Right atrium auricular region (tissue), 2 donors: ENCODE results near the gene MYO3B. TPM values are rescaled to one million over a fixed set of nuclear protein-coding genes. Genes with fewer than 3 reads are reported as not detected.

ENCODE experiments used
- DNase-seq: peaks from one replicate; pipeline ENCODE4 v3.0.0-alpha.2; 2019; ENCODE audit warnings: low spot score
- H3K27ac ChIP-seq, 2 donors: fragments of 200-600 bp; sonication (generic); 1 replicate in 1 of 2; 2 replicates in 1 of 2; pipeline ENCODE4 v1.5.1; 2016 to 2019
- H3K27me3 ChIP-seq, 2 donors: fragments of 200-600 bp; sonication (generic); one replicate each; pipeline versions ENCODE4 v1.5.1 to v1.6.0; 2017 to 2019
- H3K36me3 ChIP-seq: fragments of 200-600 bp; sonication (generic); one replicate; pipeline ENCODE4 v1.5.1; 2016
- H3K4me1 ChIP-seq, 2 donors: fragments of 200-600 bp; sonication (generic); one replicate each; pipeline versions ENCODE4 v1.5.1 to v1.6.0; 2017 to 2019
- H3K4me3 ChIP-seq, 2 donors: fragments of 200-600 bp; sonication (generic); 1 replicate in 1 of 2; 2 replicates in 1 of 2; pipeline ENCODE4 v1.5.1; 2017 to 2019; ENCODE audit warnings: mild to moderate bottlenecking in 1 of 2, moderate library complexity in 1 of 2
- H3K9me3 ChIP-seq, 2 donors: fragments of 200-600 bp; sonication (generic); one replicate each; pipeline ENCODE4 v1.5.1; 2019
- total RNA-seq, 2 donors: library from RNA; depleted of rRNA; stranded (reverse); fragments of >200 nt; gene quantifications; one replicate each; pipeline ENCODE4 v1.1.0, GENCODE V29; 2016
- TF ChIP-seq, protein P1 (sequence below), 2 donors: fragments of 200-600 bp; sonication (generic); IDR thresholded peaks; one replicate each; pipeline ENCODE4 v1.5.1; 2019; ENCODE audit warnings: antibody characterized with exemption in 2 of 2

Gene MYO3B
- total RNA-seq, 2 donors from 2014 or later: not detected

DNA sequence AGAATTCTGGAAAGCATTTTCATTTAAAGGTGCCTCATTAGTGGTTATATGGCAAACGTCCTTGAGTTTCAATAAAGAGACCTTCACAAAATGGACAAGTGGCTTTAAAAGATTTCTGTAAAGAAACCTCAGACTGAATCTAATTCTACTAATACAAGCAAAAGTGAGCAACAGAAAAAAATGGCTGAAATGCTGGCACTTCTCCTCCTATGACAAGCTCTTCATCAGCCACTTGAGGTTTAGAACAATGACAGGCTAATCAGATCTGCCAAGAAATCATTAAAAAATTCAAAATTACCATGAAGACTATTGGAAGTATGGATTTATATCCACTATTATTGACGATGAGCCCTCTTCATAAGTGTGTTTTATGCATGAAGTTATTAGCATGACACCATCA is 71.8 kb downstream of the MYO3B start:
- no peaks in the 10 kb centered on the region for H3K27me3 ChIP-seq
- TF ChIP-seq, protein P1, sequence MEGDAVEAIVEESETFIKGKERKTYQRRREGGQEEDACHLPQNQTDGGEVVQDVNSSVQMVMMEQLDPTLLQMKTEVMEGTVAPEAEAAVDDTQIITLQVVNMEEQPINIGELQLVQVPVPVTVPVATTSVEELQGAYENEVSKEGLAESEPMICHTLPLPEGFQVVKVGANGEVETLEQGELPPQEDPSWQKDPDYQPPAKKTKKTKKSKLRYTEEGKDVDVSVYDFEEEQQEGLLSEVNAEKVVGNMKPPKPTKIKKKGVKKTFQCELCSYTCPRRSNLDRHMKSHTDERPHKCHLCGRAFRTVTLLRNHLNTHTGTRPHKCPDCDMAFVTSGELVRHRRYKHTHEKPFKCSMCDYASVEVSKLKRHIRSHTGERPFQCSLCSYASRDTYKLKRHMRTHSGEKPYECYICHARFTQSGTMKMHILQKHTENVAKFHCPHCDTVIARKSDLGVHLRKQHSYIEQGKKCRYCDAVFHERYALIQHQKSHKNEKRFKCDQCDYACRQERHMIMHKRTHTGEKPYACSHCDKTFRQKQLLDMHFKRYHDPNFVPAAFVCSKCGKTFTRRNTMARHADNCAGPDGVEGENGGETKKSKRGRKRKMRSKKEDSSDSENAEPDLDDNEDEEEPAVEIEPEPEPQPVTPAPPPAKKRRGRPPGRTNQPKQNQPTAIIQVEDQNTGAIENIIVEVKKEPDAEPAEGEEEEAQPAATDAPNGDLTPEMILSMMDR (IDR thresholded peaks at IDR 0.05): no peak
- H3K4me1 ChIP-seq: no peaks in the 10 kb centered on the region
- H3K4me3 ChIP-seq: no peak overlapping the region
- no peak overlapping the region for H3K27ac ChIP-seq
- no peaks in the 10 kb centered on the region for H3K9me3 ChIP-seq
- no peaks in the 10 kb centered on the region for H3K36me3 ChIP-seq
- no peak for DNase-seq

DNA sequence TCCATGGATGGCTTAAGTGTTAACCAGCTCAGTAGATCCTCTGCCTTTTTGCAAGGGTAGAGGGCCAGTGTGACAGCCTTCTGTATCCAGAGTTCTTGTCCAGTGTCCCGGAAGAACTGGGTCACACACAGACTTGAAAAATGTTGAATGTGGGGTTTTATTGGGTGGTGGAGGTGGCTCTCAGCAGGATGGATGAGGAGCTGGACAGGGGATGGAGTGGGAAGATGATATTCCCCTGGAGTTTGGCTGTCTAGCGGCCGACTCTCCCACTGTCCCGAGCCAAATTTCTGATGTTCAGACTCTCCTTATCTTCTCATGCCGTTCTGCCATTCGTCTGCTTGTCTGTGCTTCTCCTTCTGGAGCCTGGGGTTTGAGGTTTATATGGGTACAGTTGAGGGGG is 72.6 kb downstream of the MYO3B start:
- Histone ChIP-seq H3K27ac (no peak overlapping the region), H3K9me3 (no peaks in the 10 kb centered on the region), H3K27me3 (no peaks in the 10 kb centered on the region), H3K4me3 (no peak overlapping the region), H3K4me1 (no peaks in the 10 kb centered on the region), H3K36me3 (no peaks in the 10 kb centered on the region)
- DNase-seq: no peak
- TF ChIP-seq, protein P1 (IDR thresholded peaks at IDR 0.05): no peak

DNA sequence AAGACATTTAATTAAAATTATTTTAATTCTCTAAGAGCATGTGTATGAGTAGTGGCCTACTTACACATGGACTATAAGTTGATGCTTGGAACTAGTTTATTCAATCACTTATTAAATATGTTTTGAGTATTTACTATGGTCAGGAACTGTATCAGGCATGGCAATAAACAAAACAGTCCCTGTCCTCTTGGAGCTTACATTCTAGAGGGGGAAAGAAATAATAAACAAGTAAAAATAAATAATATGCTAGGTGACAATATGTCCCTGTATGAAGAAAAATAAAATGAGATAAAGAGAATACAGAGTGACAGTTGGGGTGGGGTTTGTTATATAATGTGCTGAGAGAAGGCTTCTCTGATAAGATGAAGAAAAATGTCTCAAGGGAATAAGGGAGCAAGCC is 74.5 kb downstream of the MYO3B start:
- no peak overlapping the region for H3K27ac ChIP-seq
- TF ChIP-seq, protein P1 (IDR thresholded peaks at IDR 0.05): no peak

DNA sequence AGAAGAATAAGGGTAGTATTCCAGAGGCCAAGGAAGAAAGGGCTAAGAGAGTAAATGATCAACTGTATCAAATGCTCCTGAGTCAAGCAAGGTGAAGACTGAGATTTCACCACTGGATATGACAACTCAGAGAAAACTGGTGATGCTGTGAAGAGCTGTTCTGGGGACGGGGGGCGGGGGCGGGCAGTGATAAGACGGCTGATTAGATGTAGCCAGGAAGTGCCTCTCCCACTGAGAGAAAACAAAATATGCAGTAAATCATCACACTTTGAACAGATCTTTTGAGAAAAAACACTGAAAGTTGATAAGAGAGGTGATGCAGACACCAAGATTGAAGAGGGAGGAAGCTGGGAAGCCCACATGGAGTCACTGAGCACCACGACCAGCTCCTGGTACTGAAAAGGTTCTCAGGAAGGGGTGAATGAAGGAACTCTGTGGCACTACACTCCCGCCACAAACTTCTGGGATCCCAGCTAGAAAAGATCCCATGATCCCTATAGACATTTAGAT is 75.8 kb downstream of the MYO3B start:
- Histone ChIP-seq H3K36me3 (no peaks in the 10 kb centered on the region), H3K4me3 (no peak overlapping the region), H3K27me3 (no peaks in the 10 kb centered on the region), H3K4me1 (no peaks in the 10 kb centered on the region), H3K27ac (no peak overlapping the region), H3K9me3 (no peaks in the 10 kb centered on the region)
- DNase-seq: no peak
- TF ChIP-seq, protein P1 (IDR thresholded peaks at IDR 0.05): no peak

More for the DNA sequence above, 74.5 kb downstream of the MYO3B start:
- H3K27me3 ChIP-seq: no peaks in the 10 kb centered on the region
- no peaks in the 10 kb centered on the region for H3K9me3 ChIP-seq
- H3K4me1 ChIP-seq: no peaks in the 10 kb centered on the region
- H3K36me3 ChIP-seq: no peaks in the 10 kb centered on the region
- no peak for DNase-seq
- H3K4me3 ChIP-seq: no peak overlapping the region

DNA sequence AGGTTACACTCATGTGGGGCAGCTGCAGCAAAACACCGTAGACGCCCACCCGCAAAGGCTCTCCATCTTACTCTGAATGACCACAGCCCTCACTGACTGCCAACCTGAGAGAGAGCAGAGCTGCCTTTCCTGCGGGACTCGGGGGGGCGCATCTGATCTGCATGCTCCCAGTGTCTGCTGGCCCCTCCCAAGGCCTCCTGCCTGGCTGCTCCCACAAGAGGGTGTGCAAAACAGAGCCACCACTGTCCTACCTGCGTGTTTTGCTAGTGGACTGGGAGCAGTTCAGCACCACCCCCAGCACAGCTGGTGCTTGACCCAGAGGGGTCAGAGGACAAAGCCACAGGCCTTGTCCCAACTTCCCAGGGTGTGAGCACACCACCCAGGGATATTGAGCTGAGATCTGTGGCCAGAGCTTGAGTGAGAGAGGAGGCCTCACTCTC is 76.4 kb downstream of the MYO3B start:
- no peak overlapping the region for H3K4me3 ChIP-seq
- TF ChIP-seq, protein P1 (IDR thresholded peaks at IDR 0.05): no peak
- DNase-seq: no peak
- H3K36me3 ChIP-seq: no peaks in the 10 kb centered on the region
- no peaks in the 10 kb centered on the region for H3K4me1 ChIP-seq
- no peaks in the 10 kb centered on the region for H3K27me3 ChIP-seq
- no peak overlapping the region for H3K27ac ChIP-seq
- H3K9me3 ChIP-seq: no peaks in the 10 kb centered on the region

DNA sequence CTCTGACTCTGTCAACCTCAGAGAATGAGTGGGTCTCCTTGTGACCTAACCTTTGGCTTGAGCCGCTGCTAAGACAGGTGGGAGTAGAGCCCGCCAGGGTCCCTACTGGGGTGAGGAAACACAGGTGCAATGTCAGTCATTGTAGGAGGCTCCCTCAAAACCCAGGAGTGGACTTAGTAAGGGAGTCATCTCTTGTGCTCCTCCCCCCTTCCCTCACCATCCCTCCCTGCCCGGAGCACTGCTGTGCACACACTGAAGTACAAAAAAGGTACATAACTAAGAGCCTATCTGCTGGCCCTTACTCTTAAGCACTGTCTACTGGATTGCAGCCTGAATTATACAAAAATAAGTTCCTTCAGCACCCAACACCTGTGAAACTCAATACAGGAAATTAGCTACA is 77.2 kb downstream of the MYO3B start:
- H3K4me3 ChIP-seq: no peak overlapping the region
- TF ChIP-seq, protein P1 (IDR thresholded peaks at IDR 0.05): no peak
- H3K4me1 ChIP-seq: no peaks in the 10 kb centered on the region
- H3K27me3 ChIP-seq: no peaks in the 10 kb centered on the region
- H3K9me3 ChIP-seq: no peaks in the 10 kb centered on the region
- H3K36me3 ChIP-seq: no peaks in the 10 kb centered on the region
- H3K27ac ChIP-seq: no peak overlapping the region
- DNase-seq: no peak
